GM18861 (cell line): ENCODE measurements around the gene NDUFAF7.
"Not testable (repeated sequence)": the region's sequence is repeated elsewhere in the genome, so short reads cannot be mapped to it uniquely, and the experiment has no call there.

Experiments used
- ATAC-seq: cut with Tn5 transposase; IDR thresholded peaks from one replicate; pipeline ENCODE4 v1.9.1; 2021; ENCODE audit not compliant: unreplicated experiment

The NDUFAF7 gene

GRCh38 chr2:37281916-37282315 lies 50.5 kb downstream of the NDUFAF7 start:
- ATAC-seq, result no peak

DNA sequence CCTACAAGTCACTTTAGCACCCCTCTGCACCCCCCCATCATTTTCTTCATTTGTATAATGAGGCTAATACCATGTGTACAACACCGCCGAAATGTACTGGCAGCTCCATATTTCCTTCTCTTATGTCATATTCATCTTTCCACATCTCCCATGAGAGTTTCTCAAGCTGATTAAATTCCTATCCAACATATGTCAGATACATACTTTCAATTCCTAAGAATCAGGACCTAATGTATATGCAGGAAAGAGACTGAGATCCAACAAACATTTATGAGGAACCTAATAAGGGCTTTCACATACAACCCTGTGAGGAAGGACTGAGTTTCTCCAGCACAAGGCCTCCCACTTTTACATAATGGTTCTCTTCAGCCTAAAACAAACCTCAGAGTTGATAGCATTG lies 51.3 kb downstream of the NDUFAF7 start:
- ATAC-seq, result no peak

DNA sequence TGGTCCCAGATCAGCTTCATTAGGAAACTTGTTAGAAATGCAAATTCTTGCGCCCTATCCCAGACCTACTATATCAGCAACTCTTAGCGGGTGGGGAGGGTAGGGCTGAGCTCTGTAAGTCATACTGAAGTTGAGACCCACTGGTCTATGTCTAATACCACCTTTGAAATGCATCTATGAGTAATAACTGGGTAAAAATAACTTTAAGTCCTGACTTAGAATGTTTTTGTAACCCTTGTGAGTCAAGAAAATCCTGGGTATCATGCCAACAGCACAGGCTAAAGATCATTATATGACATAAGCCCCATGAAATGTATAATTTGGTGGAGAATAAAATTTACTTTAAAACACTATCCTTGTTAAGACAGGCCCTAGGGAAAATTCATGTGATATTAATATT lies 51.7 kb downstream of the NDUFAF7 start:
- no peak for ATAC-seq

DNA sequence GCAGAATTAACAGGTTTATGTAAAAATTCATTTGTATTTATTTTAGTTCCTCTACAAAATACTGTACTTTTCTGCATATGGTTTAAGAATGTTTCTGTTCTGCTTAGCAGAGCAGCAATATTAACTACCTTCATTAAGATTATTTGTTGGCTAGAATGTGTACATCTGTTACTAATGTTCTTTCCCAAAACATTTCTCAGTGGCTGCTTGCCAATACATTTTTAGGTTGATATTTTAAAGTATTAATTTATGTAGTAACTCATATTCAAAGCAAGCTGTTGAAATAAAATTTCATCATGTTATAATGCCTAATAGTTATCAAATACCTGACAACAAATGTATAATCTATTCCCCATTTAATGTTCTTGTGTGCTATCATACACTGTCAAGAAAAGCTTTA lies 52.9 kb downstream of the NDUFAF7 start:
- ATAC-seq, result no peak

GRCh38 chr2:37287966-37288365 lies 56.5 kb downstream of the NDUFAF7 start:
- no peak for ATAC-seq

DNA sequence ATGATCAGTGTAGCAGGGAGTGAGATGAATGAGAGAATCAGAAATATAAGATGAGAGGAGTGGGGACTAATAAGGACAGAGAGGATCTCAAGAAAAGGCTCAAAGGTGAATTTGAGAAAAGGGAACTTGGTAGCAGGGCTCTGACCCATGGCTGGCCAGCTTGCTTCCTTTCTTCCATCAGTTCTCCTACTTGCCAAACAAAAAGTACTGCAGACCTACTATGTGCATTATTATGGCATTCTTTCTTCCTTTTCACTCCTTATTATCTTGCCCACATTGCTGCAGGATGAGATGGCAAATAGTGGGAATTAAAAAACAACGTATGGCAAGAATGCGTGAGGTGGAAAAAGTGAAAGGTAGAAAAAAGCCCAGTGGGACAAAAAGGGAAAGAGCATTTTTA lies 60.2 kb downstream of the NDUFAF7 start:
- no peak for ATAC-seq

GRCh38 chr2:37294858-37295257 lies 63.4 kb downstream of the NDUFAF7 start:
- ATAC-seq, result not testable (repeated sequence)

GRCh38 chr2:37295469-37296073 lies 64.1 kb downstream of the NDUFAF7 start:
- no peak for ATAC-seq

- ATAC-seq, result no peak
Observed at GRCh38 chr2:37297632-37298031, 66.2 kb downstream of the NDUFAF7 start.
